ENCODE data around the gene MED12. TPM values are rescaled to one million over a fixed set of nuclear protein-coding genes. Genes with fewer than 3 reads are reported as not detected.

The MED12 gene
- total and polyA plus RNA-seq, 8 donors, result 12.2 to 25.7 (median 17.5) TPM

DNA sequence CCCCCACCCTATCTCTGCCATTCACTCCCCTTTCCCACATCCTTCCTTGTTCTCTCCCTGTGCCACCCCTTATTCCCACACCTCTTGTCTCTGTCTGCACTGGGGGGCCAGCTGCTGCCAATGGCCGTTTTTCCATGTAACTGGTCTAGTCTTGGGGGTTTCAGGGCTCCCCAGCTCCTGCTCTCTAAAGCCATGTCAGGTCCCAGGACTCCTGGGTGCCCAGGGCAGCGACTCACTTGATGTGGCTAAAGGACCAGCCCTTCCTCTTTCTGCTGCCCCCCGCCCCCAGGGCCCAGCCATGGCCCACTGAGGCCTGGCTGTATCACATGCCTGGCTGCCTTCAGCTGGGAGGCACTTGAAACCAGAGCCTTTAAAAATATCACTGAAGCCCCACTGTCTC lies 36.2 kb downstream of the MED12 start:
- Histone ChIP-seq H3K36me3 (no peaks in the 10 kb centered on the region), H3K27me3 (no peaks in the 10 kb centered on the region), H3K4me3 (no peak overlapping the region), H3K27ac (no peak overlapping the region), H3K4me1 (no peaks in the 10 kb centered on the region), H3K9me3 (no peaks in the 10 kb centered on the region)
- TF ChIP-seq, protein P1, sequence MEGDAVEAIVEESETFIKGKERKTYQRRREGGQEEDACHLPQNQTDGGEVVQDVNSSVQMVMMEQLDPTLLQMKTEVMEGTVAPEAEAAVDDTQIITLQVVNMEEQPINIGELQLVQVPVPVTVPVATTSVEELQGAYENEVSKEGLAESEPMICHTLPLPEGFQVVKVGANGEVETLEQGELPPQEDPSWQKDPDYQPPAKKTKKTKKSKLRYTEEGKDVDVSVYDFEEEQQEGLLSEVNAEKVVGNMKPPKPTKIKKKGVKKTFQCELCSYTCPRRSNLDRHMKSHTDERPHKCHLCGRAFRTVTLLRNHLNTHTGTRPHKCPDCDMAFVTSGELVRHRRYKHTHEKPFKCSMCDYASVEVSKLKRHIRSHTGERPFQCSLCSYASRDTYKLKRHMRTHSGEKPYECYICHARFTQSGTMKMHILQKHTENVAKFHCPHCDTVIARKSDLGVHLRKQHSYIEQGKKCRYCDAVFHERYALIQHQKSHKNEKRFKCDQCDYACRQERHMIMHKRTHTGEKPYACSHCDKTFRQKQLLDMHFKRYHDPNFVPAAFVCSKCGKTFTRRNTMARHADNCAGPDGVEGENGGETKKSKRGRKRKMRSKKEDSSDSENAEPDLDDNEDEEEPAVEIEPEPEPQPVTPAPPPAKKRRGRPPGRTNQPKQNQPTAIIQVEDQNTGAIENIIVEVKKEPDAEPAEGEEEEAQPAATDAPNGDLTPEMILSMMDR (IDR thresholded peaks at IDR 0.05), result no peak
- FAIRE-seq (no peak), ATAC-seq (no peak), DNase-seq (no peak)
- intact Hi-C loops (cut with DNase I), result no loop called here
- WGBS, 2 donors, result 56 to 74% methylated on average over 3 of the region's 3 CpGs

DNA sequence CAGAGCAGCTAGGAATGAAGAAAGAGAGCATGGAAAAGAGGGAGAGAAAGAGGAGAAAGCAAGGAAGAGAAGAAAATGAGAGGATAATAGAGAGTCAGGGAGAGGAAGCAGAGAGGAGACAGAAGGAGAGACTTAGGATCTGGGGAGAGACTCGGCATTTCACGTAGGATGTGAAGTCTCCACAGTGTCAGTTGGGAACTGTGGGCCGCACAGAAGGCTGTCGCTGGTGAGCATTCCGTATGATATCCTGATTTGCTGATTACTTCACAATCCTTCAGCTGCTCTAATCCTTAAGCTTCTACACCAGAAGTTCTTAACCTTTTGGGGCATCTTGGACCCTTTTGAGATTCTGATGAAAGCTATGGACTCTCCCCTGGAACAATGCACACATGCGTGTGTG lies 40.2 kb downstream of the MED12 start:
- FAIRE-seq, result no peak
- Histone ChIP-seq H3K36me3 (no peaks in the 10 kb centered on the region), H3K27me3 (no peaks in the 10 kb centered on the region), H3K27ac (no peak overlapping the region), H3K4me3 (no peak overlapping the region), H3K9me3 (no peaks in the 10 kb centered on the region), H3K4me1 (no peaks in the 10 kb centered on the region)
- WGBS, 2 donors, result 86 to 87% methylated on average over 6 of the region's 6 CpGs
- no peak for DNase-seq
- TF ChIP-seq, protein P1 (IDR thresholded peaks at IDR 0.05), result no peak
- intact Hi-C loops (cut with DNase I), result no loop called here
- ATAC-seq, result no peak

DNA sequence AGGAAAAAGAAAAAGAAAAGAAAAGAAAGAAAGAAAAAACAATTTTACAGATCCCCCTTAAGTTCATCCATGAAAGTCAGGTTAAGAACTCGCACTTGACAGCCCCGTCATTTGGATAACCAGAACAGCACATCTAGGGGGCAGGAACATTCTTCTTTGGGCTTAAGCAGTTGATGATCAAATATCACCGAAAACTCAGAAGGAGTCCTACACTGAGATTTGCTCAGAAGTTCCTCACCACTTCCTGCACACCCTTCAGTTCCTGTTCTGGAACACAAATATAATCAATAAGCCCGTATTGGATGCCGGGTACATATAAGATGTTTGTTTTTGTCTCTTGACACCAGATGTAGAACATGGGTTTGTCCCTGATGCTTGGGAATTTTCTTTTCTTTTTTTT lies 40.9 kb downstream of the MED12 start:
- H3K4me3 ChIP-seq, result no peak overlapping the region
- no peak overlapping the region for H3K27ac ChIP-seq
- 76% methylated on average over 5 of the region's 5 CpGs for WGBS, 2 donors
- FAIRE-seq (no peak), DNase-seq (no peak), ATAC-seq (no peak)
- no peaks in the 10 kb centered on the region for H3K4me1 ChIP-seq
- no peaks in the 10 kb centered on the region for H3K27me3 ChIP-seq
- TF ChIP-seq, protein P1 (IDR thresholded peaks at IDR 0.05), result no peak
- H3K36me3 ChIP-seq, result no peaks in the 10 kb centered on the region
- intact Hi-C loops (cut with DNase I), result no loop called here
- no peaks in the 10 kb centered on the region for H3K9me3 ChIP-seq

DNA sequence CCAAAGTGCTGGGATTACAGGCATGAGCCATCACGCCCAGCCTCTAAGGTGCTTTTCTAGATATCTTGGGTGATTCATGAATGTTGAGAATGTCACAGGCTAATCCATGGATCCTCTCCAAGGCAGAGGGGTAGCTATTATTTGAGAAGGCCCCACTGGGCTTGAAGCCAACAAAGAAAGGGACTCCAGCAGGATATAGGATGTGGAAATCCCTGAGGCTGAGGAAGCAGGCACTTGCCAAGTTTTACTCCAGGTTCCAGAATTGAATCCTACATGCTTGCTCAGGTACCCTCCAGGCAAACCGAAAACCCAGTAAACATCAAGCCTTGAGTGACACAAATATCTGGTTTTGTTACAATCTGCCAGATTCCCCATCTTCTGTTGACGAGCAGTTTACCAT lies 42.1 kb downstream of the MED12 start:
- H3K4me3 ChIP-seq, result no peak overlapping the region
- intact Hi-C loops (cut with DNase I), result no loop called here
- TF ChIP-seq, protein P1 (IDR thresholded peaks at IDR 0.05), result no peak
- H3K9me3 ChIP-seq, result no peaks in the 10 kb centered on the region
- H3K27me3 ChIP-seq, result no peaks in the 10 kb centered on the region
- H3K4me1 ChIP-seq, result no peaks in the 10 kb centered on the region
- no peaks in the 10 kb centered on the region for H3K36me3 ChIP-seq
- no peak overlapping the region for H3K27ac ChIP-seq
- no peak for DNase-seq
- FAIRE-seq, result no peak
- WGBS, 2 donors, result 84 to 88% methylated on average over 3 of the region's 3 CpGs
- no peak for ATAC-seq

DNA sequence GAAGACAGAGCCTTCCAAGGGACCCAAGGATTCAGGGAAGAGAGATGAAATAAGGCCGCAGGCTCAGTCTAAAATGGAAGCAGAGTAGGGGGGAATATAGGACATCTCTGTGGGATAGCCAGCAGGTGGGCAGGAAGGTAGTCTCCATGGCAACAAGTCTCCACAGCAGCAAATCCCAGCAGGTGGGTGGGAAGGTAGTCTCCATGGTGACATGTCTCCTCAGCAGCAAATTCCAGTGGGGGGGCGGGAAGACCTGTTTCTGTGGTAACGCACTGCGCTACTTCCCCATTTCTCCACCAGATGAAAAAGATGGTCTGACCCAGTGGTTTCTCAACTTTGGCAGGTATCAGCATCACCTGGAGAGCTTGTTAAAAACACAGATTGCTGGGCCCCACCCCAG lies 44.6 kb downstream of the MED12 start:
- DNase-seq, result no peak
- no peak for ATAC-seq
- Histone ChIP-seq H3K36me3 (no peaks in the 10 kb centered on the region), H3K9me3 (no peaks in the 10 kb centered on the region), H3K4me3 (no peak overlapping the region), H3K4me1 (no peaks in the 10 kb centered on the region), H3K27me3 (no peaks in the 10 kb centered on the region), H3K27ac (no peak overlapping the region)
- no peak for FAIRE-seq
- 76 to 94% methylated on average over 4 of the region's 4 CpGs for WGBS, 2 donors
- intact Hi-C loops (cut with DNase I), result no loop called here
- TF ChIP-seq, protein P1 (IDR thresholded peaks at IDR 0.05), result no peak
